Hepatocyte (in vitro differentiated cells): ENCODE measurements around the gene IL1RAPL1. TPM values are rescaled to one million over a fixed set of nuclear protein-coding genes. Genes with fewer than 3 reads are reported as not detected.

Experiments used
- DNase-seq: peaks from one replicate; pipeline ENCODE4 v3.0.0-alpha.2; 2016; ENCODE audit warnings: low spot score
- H2AFZ ChIP-seq: fragments of 200-600 bp; sonication (generic); 2 replicates; pipeline ENCODE4 v1.6.0; 2016; ENCODE audit warnings: antibody characterized with exemption, mild to moderate bottlenecking
- H3K27ac ChIP-seq: fragments of 200-600 bp; sonication (generic); 2 replicates; pipeline ENCODE4 v1.5.1; 2016; ENCODE audit warnings: mild to moderate bottlenecking
- H3K27me3 ChIP-seq: fragments of 200-600 bp; sonication (generic); 2 replicates; pipeline ENCODE4 v1.6.1; 2016
- H3K36me3 ChIP-seq: fragments of 200-600 bp; sonication (generic); replicated peaks from 2 replicates; pipeline ENCODE4 v1.5.1; 2016; ENCODE audit warnings: low read depth; ENCODE audit not compliant: insufficient read depth
- H3K4me1 ChIP-seq: fragments of 200-600 bp; sonication (generic); 2 replicates; pipeline ENCODE4 v1.5.1; 2016; ENCODE audit warnings: mild to moderate bottlenecking, moderate library complexity; ENCODE audit not compliant: insufficient read depth
- H3K4me2 ChIP-seq: fragments of 200-600 bp; sonication (generic); 2 replicates; pipeline ENCODE4 v1.6.0; 2016
- H3K4me3 ChIP-seq: fragments of 200-600 bp; sonication (generic); 2 replicates; pipeline ENCODE4 v1.5.1; 2016; ENCODE audit warnings: mild to moderate bottlenecking
- H3K79me2 ChIP-seq: fragments of 200-600 bp; sonication (generic); 2 replicates; pipeline ENCODE4 v1.6.0; 2017; ENCODE audit warnings: mild to moderate bottlenecking
- H3K9me2 ChIP-seq: fragments of 200-600 bp; sonication (generic); replicated peaks from 2 replicates; pipeline ENCODE4 v1.6.0; 2017; ENCODE audit warnings: mild to moderate bottlenecking; ENCODE audit not compliant: insufficient read depth
- H3K9me3 ChIP-seq: fragments of 200-600 bp; sonication (generic); 2 replicates; pipeline ENCODE4 v1.5.1; 2016; ENCODE audit warnings: low read depth, mild to moderate bottlenecking
- H4K20me1 ChIP-seq: fragments of 200-600 bp; sonication (generic); 2 replicates; pipeline ENCODE4 v1.6.0; 2016; ENCODE audit warnings: mild to moderate bottlenecking; ENCODE audit not compliant: insufficient read depth, poor library complexity, severe bottlenecking
- CTCF ChIP-seq: fragments of 200-600 bp; sonication (generic); IDR thresholded peaks from 2 replicates; pipeline ENCODE4 v1.5.1; 2016; ENCODE audit warnings: antibody characterized with exemption, mild to moderate bottlenecking; ENCODE audit not compliant: poor library complexity
- EZH2 ChIP-seq: fragments of 200-600 bp; sonication (generic); IDR thresholded peaks from 2 replicates; pipeline ENCODE4 v1.6.1; 2016; ENCODE audit warnings: antibody characterized with exemption, mild to moderate bottlenecking, borderline replicate concordance
- EZH2phosphoT487 ChIP-seq: fragments of 200-600 bp; sonication (generic); IDR thresholded peaks from one replicate; pipeline ENCODE4 v1.6.1; 2018; ENCODE audit warnings: antibody characterized with exemption, mild to moderate bottlenecking, low read depth, moderate library complexity; ENCODE audit not compliant: unreplicated experiment, severe bottlenecking
- WGBS: methylation state at CpG from one replicate; pipeline ENCODE4 v1.1.6; 2016; ENCODE audit warnings: low lambda C conversion rate; ENCODE audit errors: missing lambda C conversion rate; 5-methylcytosine and 5-hydroxymethylcytosine counted together
- polyA plus RNA-seq: library from polyadenylated mRNA; unstranded; fragments of >200 nt; fragmentation: Nextera tagmentation; extraction: Ambion mirVana; gene quantifications from 2 replicates; pipeline ENCODE4 v1.2.1, GENCODE V29; 2016
- total RNA-seq: library from RNA; depleted of rRNA; stranded (reverse); fragments of >200 nt; gene quantifications from 2 replicates; pipeline ENCODE4 v1.2.3, GENCODE V29; 2014

IL1RAPL1 gene
- total and polyA plus RNA-seq, 2 experiments from 2014 or later = 0.89 to 2.7 TPM

GRCh38 chrX:29662759-29663503 lies 1075.7 kb downstream of the IL1RAPL1 start:
- H3K4me2 ChIP-seq = no peak overlapping the region
- DNase-seq = peak; percentile 48
- no peak for TF ChIP-seq CTCF
- TF ChIP-seq EZH2phosphoT487 = no peak
- no peak for TF ChIP-seq EZH2
- H3K27ac ChIP-seq = peak overlapping the region; percentile 18
- H4K20me1 ChIP-seq = no peaks in the 10 kb centered on the region
- H3K36me3 ChIP-seq = no peaks in the 10 kb centered on the region
- WGBS = 39% methylated on average over 4 of the region's 4 CpGs
- H3K27me3 ChIP-seq = no peaks in the 10 kb centered on the region
- no peak overlapping the region for H2AFZ ChIP-seq
- H3K9me2 ChIP-seq = peaks cover 4% of the 10 kb centered on the region
- no peaks in the 10 kb centered on the region for H3K4me1 ChIP-seq
- no peaks in the 10 kb centered on the region for H3K79me2 ChIP-seq
- no peaks in the 10 kb centered on the region for H3K9me3 ChIP-seq
- H3K4me3 ChIP-seq = no peak overlapping the region

GRCh38 chrX:29665532-29665931 lies 1078.3 kb downstream of the IL1RAPL1 start:
- TF ChIP-seq EZH2phosphoT487 (no peak), CTCF (no peak), EZH2 (no peak)
- Histone ChIP-seq H3K79me2 (no peaks in the 10 kb centered on the region), H3K27ac (no peak overlapping the region), H3K4me3 (no peak overlapping the region), H3K9me2 (no peaks in the 10 kb centered on the region), H3K4me1 (no peaks in the 10 kb centered on the region), H3K4me2 (no peak overlapping the region), H2AFZ (no peak overlapping the region), H3K36me3 (no peaks in the 10 kb centered on the region), H4K20me1 (no peaks in the 10 kb centered on the region), H3K27me3 (no peaks in the 10 kb centered on the region), H3K9me3 (no peaks in the 10 kb centered on the region)
- WGBS = 77% methylated on average over 1 of the region's 1 CpG
- no peak for DNase-seq

- no peaks in the 10 kb centered on the region for H3K9me3 ChIP-seq
- H3K27ac ChIP-seq = no peak overlapping the region
- no peak overlapping the region for H2AFZ ChIP-seq
- TF ChIP-seq EZH2 (no peak), CTCF (no peak), EZH2phosphoT487 (no peak)
- no peak overlapping the region for H3K4me3 ChIP-seq
- H3K9me2 ChIP-seq = no peaks in the 10 kb centered on the region
- H4K20me1 ChIP-seq = no peaks in the 10 kb centered on the region
- DNase-seq = no peak
- H3K27me3 ChIP-seq = no peaks in the 10 kb centered on the region
- no peaks in the 10 kb centered on the region for H3K36me3 ChIP-seq
- H3K79me2 ChIP-seq = no peaks in the 10 kb centered on the region
- no peak overlapping the region for H3K4me2 ChIP-seq
- WGBS = 70% methylated on average over 5 of the region's 5 CpGs
- no peaks in the 10 kb centered on the region for H3K4me1 ChIP-seq
Measured at GRCh38 chrX:29666366-29666765, 1079.1 kb downstream of the IL1RAPL1 start.
